H9 (cell line): ENCODE results near the gene MOCOS. TPM values are rescaled to one million over a fixed set of nuclear protein-coding genes. Genes with fewer than 3 reads are reported as not detected.

Source experiments
- DNase-seq: peaks from one replicate; pipeline ENCODE4 v3.0.0-alpha.2; 2017
- H2AFZ ChIP-seq: one replicate; pipeline ENCODE4 v1.6.1; 2013; ENCODE audit warnings: mild to moderate bottlenecking, low read length, control low read depth, moderate library complexity
- H2AK5ac ChIP-seq: 2 replicates; pipeline ENCODE4 v1.6.1; 2013; ENCODE audit warnings: low read length, control low read depth, mixed read lengths; ENCODE audit not compliant: insufficient read length
- H2BK120ac ChIP-seq: one replicate; pipeline ENCODE4 v1.6.1; 2013; ENCODE audit warnings: low read depth, mild to moderate bottlenecking, low read length, control low read depth, inconsistent platforms; ENCODE audit not compliant: poor library complexity, severe bottlenecking
- H2BK12ac ChIP-seq: 2 replicates; pipeline ENCODE4 v1.6.1; 2013; ENCODE audit warnings: low read length, control low read depth, mixed read lengths, low read depth; ENCODE audit not compliant: insufficient read length
- H2BK15ac ChIP-seq: 2 replicates; pipeline ENCODE4 v1.6.1; 2013; ENCODE audit warnings: low read depth, low read length, control low read depth
- H2BK20ac ChIP-seq: one replicate; pipeline ENCODE4 v1.6.1; 2013; ENCODE audit warnings: low read depth, mild to moderate bottlenecking, low read length, control low read depth, inconsistent platforms; ENCODE audit not compliant: poor library complexity, severe bottlenecking
- H2BK5ac ChIP-seq: 2 replicates; pipeline ENCODE4 v1.6.1; 2013; ENCODE audit warnings: low read length, control low read depth, mixed read lengths; ENCODE audit not compliant: insufficient read length
- H3K14ac ChIP-seq: 2 replicates; pipeline ENCODE4 v1.6.1; 2013; ENCODE audit warnings: low read length, control low read depth; ENCODE audit not compliant: insufficient read depth
- H3K18ac ChIP-seq: 2 replicates; pipeline ENCODE4 v1.6.1; 2013; ENCODE audit warnings: low read depth, mild to moderate bottlenecking, mixed read lengths, low read length, control low read depth; ENCODE audit not compliant: insufficient read length
- H3K23ac ChIP-seq: 2 replicates; pipeline ENCODE4 v1.6.1; 2013; ENCODE audit warnings: low read length, control low read depth, mixed read lengths, low read depth; ENCODE audit not compliant: insufficient read length
- H3K23me2 ChIP-seq: 2 replicates; pipeline ENCODE4 v1.6.1; 2013; ENCODE audit warnings: low read depth, mild to moderate bottlenecking, mixed read lengths, low read length, control low read depth; ENCODE audit not compliant: insufficient read length, poor library complexity, severe bottlenecking
- H3K27ac ChIP-seq: 2 replicates; pipeline ENCODE4 v1.5.1; 2013; ENCODE audit warnings: low read length, control low read depth, mixed read lengths, low read depth; ENCODE audit not compliant: insufficient read length
- H3K27me3 ChIP-seq: 2 replicates; pipeline ENCODE4 v1.6.1; 2013; ENCODE audit warnings: low read length, control low read depth, inconsistent platforms; ENCODE audit not compliant: insufficient read depth
- H3K4ac ChIP-seq: 2 replicates; pipeline ENCODE4 v1.6.1; 2013; ENCODE audit warnings: low read depth, mild to moderate bottlenecking, control low read depth, inconsistent platforms, low read length, moderate library complexity
- H3K4me1 ChIP-seq: 2 replicates; pipeline ENCODE4 v1.6.1; 2013; ENCODE audit warnings: low read length, control low read depth, inconsistent platforms; ENCODE audit not compliant: insufficient read depth
- H3K4me2 ChIP-seq: 2 replicates; pipeline ENCODE4 v1.6.1; 2013; ENCODE audit warnings: low read length, control low read depth, mixed read lengths; ENCODE audit not compliant: insufficient read length, insufficient read depth
- H3K56ac ChIP-seq: 2 replicates; pipeline ENCODE4 v1.6.1; 2013; ENCODE audit warnings: low read depth, mild to moderate bottlenecking, mixed read lengths, low read length, control low read depth; ENCODE audit not compliant: insufficient read length
- H3K79me1 ChIP-seq: 2 replicates; pipeline ENCODE4 v1.6.1; 2013; ENCODE audit warnings: low read depth, mild to moderate bottlenecking, moderate library complexity, low read length, control low read depth, inconsistent platforms; ENCODE audit not compliant: insufficient read depth, poor library complexity, severe bottlenecking
- H3K79me2 ChIP-seq: 2 replicates; pipeline ENCODE4 v1.6.1; 2013; ENCODE audit warnings: low read length, control low read depth, inconsistent platforms; ENCODE audit not compliant: insufficient read depth
- H3K9ac ChIP-seq: 2 replicates; pipeline ENCODE4 v1.6.1; 2013; ENCODE audit warnings: low read length, control low read depth, mixed read lengths; ENCODE audit not compliant: insufficient read length; ENCODE audit errors: extremely low read depth
- H3K9me3 ChIP-seq: one replicate; pipeline ENCODE4 v1.6.1; 2013; ENCODE audit warnings: low read depth, low read length, inconsistent platforms; ENCODE audit not compliant: control insufficient read depth
- H3T11ph ChIP-seq: one replicate; pipeline ENCODE4 v1.6.1; 2013; ENCODE audit warnings: mild to moderate bottlenecking, low read length, control low read depth, inconsistent platforms
- H4K20me1 ChIP-seq: one replicate; pipeline ENCODE4 v1.6.1; 2013; ENCODE audit not compliant: control insufficient read depth, insufficient read length, insufficient read depth
- H4K5ac ChIP-seq: 2 replicates; pipeline ENCODE4 v1.6.1; 2013; ENCODE audit warnings: low read depth, mild to moderate bottlenecking, mixed read lengths, low read length, control low read depth; ENCODE audit not compliant: insufficient read length
- H4K8ac ChIP-seq: replicated peaks from 2 replicates; pipeline ENCODE4 v1.6.1; 2013; ENCODE audit warnings: low read length, control low read depth, mixed read lengths, low read depth; ENCODE audit not compliant: insufficient read length
- H4K91ac ChIP-seq: 2 replicates; pipeline ENCODE4 v1.6.1; 2013; ENCODE audit warnings: low read depth, mild to moderate bottlenecking, moderate library complexity, mixed read lengths, low read length, control low read depth; ENCODE audit not compliant: insufficient read length
- H3K27ac Mint-ChIP-seq, 3 experiments: 2 replicates in 2 of 3; 3 replicates in 1 of 3; pipeline ENCODE4 v1.8.0; 2020 to 2021; ENCODE audit warnings: mixed read lengths in 3 of 3, mild to moderate bottlenecking in 1 of 3, moderate library complexity in 1 of 3
- H3K27me3 Mint-ChIP-seq: 2 replicates; pipeline ENCODE4 v1.8.0; 2021; ENCODE audit warnings: low read depth, mild to moderate bottlenecking, moderate library complexity, mixed read lengths
- H3K36me3 Mint-ChIP-seq, 3 experiments: 2 replicates in 2 of 3; 3 replicates in 1 of 3; pipeline ENCODE4 v1.8.0; 2020 to 2021; ENCODE audit warnings: low read depth in 3 of 3, mixed read lengths in 3 of 3; ENCODE audit not compliant: insufficient read depth in 1 of 3
- H3K4me1 Mint-ChIP-seq, 2 experiments: 2 replicates each; pipeline ENCODE4 v1.8.0; 2020; ENCODE audit warnings: mixed read lengths in 2 of 2
- H3K4me3 Mint-ChIP-seq, 2 experiments: 2 replicates in 1 of 2; 3 replicates in 1 of 2; pipeline ENCODE4 v1.8.0; 2020 to 2021; ENCODE audit warnings: mild to moderate bottlenecking in 2 of 2, mixed read lengths in 2 of 2, moderate library complexity in 1 of 2
- H3K9me3 Mint-ChIP-seq, 2 experiments: 2 replicates in 1 of 2; 3 replicates in 1 of 2; pipeline ENCODE4 v1.8.0; 2020; ENCODE audit warnings: mild to moderate bottlenecking in 2 of 2, mixed read lengths in 2 of 2, moderate library complexity in 1 of 2
- WGBS: extraction: QIAGEN DNeasy Blood & Tissue Kit; methylation state at CpG from one replicate; pipeline ENCODE4 v1.1.7; 2013; ENCODE audit warnings: missing lambda C conversion rate, low lambda C conversion rate, mixed read lengths; ENCODE audit not compliant: insufficient read length; ENCODE audit errors: extremely low coverage; 5-methylcytosine and 5-hydroxymethylcytosine counted together
- total RNA-seq: library from RNA; stranded (reverse); gene quantifications from 2 replicates; pipeline ENCODE4 v1.2.1, GENCODE V29; 2021
- TF ChIP-seq, protein P1 (sequence below): fragments of 200-600 bp; sonication (generic); conservative IDR thresholded peaks from 3 replicates; pipeline ENCODE4 v1.8.0; 2021; ENCODE audit warnings: antibody characterized with exemption, mild to moderate bottlenecking

Gene MOCOS
- total RNA-seq, 1 experiment from 2014 or later, result 6.0 TPM

- H3K27ac Mint-ChIP-seq, result no peak overlapping the region
- Histone ChIP-seq H2BK12ac (no peak overlapping the region), H3K79me1 (peaks cover 2% of the 10 kb centered on the region), H2AK5ac (no peak overlapping the region), H3K23ac (no peak overlapping the region), H2BK120ac (no peak overlapping the region), H3K23me2 (no peaks in the 10 kb centered on the region), H3K27ac (no peak overlapping the region), H3K27me3 (no peaks in the 10 kb centered on the region), H3K4me2 (no peak overlapping the region), H2AFZ (no peak overlapping the region), H3K14ac (no peak overlapping the region), H3K4ac (no peak overlapping the region), H3K18ac (no peak overlapping the region), H2BK5ac (no peak overlapping the region), H4K5ac (no peak overlapping the region), H4K8ac (no peak overlapping the region), H4K20me1 (peaks cover 2% of the 10 kb centered on the region), H3K9me3 (no peaks in the 10 kb centered on the region), H3K56ac (no peak overlapping the region), H2BK20ac (no peak overlapping the region), H3T11ph (no peak overlapping the region), H3K4me1 (no peaks in the 10 kb centered on the region; the same call in 1 of the 2 replicates), H3K9ac (no peak overlapping the region), H4K91ac (no peak overlapping the region), H3K79me2 (no peaks in the 10 kb centered on the region), H2BK15ac (no peak overlapping the region)
- H3K27me3 Mint-ChIP-seq, result peaks cover 8% of the 10 kb centered on the region
- peaks cover 29 to 43% of the 10 kb centered on the region in 2 experiments for H3K4me1 Mint-ChIP-seq
- TF ChIP-seq, protein P1, sequence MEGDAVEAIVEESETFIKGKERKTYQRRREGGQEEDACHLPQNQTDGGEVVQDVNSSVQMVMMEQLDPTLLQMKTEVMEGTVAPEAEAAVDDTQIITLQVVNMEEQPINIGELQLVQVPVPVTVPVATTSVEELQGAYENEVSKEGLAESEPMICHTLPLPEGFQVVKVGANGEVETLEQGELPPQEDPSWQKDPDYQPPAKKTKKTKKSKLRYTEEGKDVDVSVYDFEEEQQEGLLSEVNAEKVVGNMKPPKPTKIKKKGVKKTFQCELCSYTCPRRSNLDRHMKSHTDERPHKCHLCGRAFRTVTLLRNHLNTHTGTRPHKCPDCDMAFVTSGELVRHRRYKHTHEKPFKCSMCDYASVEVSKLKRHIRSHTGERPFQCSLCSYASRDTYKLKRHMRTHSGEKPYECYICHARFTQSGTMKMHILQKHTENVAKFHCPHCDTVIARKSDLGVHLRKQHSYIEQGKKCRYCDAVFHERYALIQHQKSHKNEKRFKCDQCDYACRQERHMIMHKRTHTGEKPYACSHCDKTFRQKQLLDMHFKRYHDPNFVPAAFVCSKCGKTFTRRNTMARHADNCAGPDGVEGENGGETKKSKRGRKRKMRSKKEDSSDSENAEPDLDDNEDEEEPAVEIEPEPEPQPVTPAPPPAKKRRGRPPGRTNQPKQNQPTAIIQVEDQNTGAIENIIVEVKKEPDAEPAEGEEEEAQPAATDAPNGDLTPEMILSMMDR, result no peak
- no peak overlapping the region for H3K4me3 Mint-ChIP-seq
- no CpG with 5 or more reads among the region's 5 CpGs for WGBS
- no peaks in the 10 kb centered on the region; a peak in 1 of 7 replicates for H3K36me3 Mint-ChIP-seq
- peak; percentile 18 for DNase-seq
- H3K9me3 Mint-ChIP-seq, result no peaks in the 10 kb centered on the region
Observed at GRCh38 chr18:36311026-36311570, 123.8 kb downstream of the MOCOS start.
